Measurements from ENCODE around the gene TRPM4. TPM values are rescaled to one million over a fixed set of nuclear protein-coding genes. Genes with fewer than 3 reads are reported as not detected.

Gene TRPM4
- total and polyA plus RNA-seq, 10 donors = 3.3 to 28.7 (median 11.9) TPM

GRCh38 chr19:49229416-49229815, 71.8 kb downstream of the TRPM4 start:
- Histone ChIP-seq H3K4me3 (no peak overlapping the region), H3K9me3 (no peaks in the 10 kb centered on the region), H3K27me3 (replicated peaks in 1 of 7) (peaks cover 0 to 14% (median 5%) of the 10 kb centered on the region in 7 donors), H3K36me3 (no peaks in the 10 kb centered on the region), H3K4me1 (peaks cover 0 to 24% (median 7%) of the 10 kb centered on the region in 6 donors), H3K27ac (no peak overlapping the region)
- TF ChIP-seq POLR2A (IDR thresholded peaks at IDR 0.05) (no peak), POLR2AphosphoS5 (IDR thresholded peaks at IDR 0.05) (no peak), CTCF (IDR thresholded peaks at IDR 0.05 in 8 of 11, conservative IDR thresholded peaks at IDR 0.05 in 3 of 11) (no peak)
- DNase-seq = no peak
- WGBS, 5 donors = 78 to 92% (median 90%) methylated on average over 3 of the region's 3 CpGs
- intact Hi-C loops (cut with DNase I; ENCODE audit: low total_unique reads) = no loop called here

- Histone ChIP-seq H3K4me3 (no peak overlapping the region), H3K36me3 (no peaks in the 10 kb centered on the region), H3K27me3 (replicated peaks in 1 of 7) (no peaks in the 10 kb centered on the region), H3K9me3 (no peaks in the 10 kb centered on the region), H3K4me1 (peaks cover 0 to 11% (median 0%) of the 10 kb centered on the region in 6 donors), H3K27ac (no peak overlapping the region)
- DNase-seq = no peak
- TF ChIP-seq POLR2A (IDR thresholded peaks at IDR 0.05) (no peak), POLR2AphosphoS5 (IDR thresholded peaks at IDR 0.05) (no peak), CTCF (IDR thresholded peaks at IDR 0.05 in 8 of 11, conservative IDR thresholded peaks at IDR 0.05 in 3 of 11) (no peak)
- intact Hi-C loops (cut with DNase I; ENCODE audit: low total_unique reads) = no loop called here
- WGBS, 5 donors = 56 to 73% (median 62%) methylated on average over 7 of the region's 7 CpGs
These were observed 73.8 kb downstream of the TRPM4 start for GRCh38 chr19:49231389-49231788.

- intact Hi-C loops (cut with DNase I; ENCODE audit: low total_unique reads) = no loop called here
- 53 to 77% (median 63%) methylated on average over 9 of the region's 9 CpGs for WGBS, 5 donors
- H3K9me3 ChIP-seq = no peaks in the 10 kb centered on the region
- H3K27me3 ChIP-seq (replicated peaks in 1 of 7) = no peaks in the 10 kb centered on the region
- peaks cover 0 to 10% (median 0%) of the 10 kb centered on the region in 6 donors for H3K4me1 ChIP-seq
- H3K4me3 ChIP-seq = no peak overlapping the region
- H3K27ac ChIP-seq = no peak overlapping the region
- no peak for TF ChIP-seq CTCF (IDR thresholded peaks at IDR 0.05 in 8 of 11, conservative IDR thresholded peaks at IDR 0.05 in 3 of 11)
- no peak for TF ChIP-seq POLR2AphosphoS5 (IDR thresholded peaks at IDR 0.05)
- TF ChIP-seq POLR2A (IDR thresholded peaks at IDR 0.05) = no peak
- no peak for DNase-seq
- no peaks in the 10 kb centered on the region for H3K36me3 ChIP-seq
These were observed 74.2 kb downstream of the TRPM4 start for GRCh38 chr19:49231804-49232203.

- TF ChIP-seq POLR2A (IDR thresholded peaks at IDR 0.05) = no peak
- TF ChIP-seq CTCF (IDR thresholded peaks at IDR 0.05 in 8 of 11, conservative IDR thresholded peaks at IDR 0.05 in 3 of 11) = no peak
- TF ChIP-seq POLR2AphosphoS5 (IDR thresholded peaks at IDR 0.05) = no peak
- intact Hi-C loops (cut with DNase I; ENCODE audit: low total_unique reads) = no loop called here
- Histone ChIP-seq H3K4me3 (no peak overlapping the region), H3K36me3 (no peaks in the 10 kb centered on the region), H3K4me1 (peaks cover 0 to 10% (median 0%) of the 10 kb centered on the region in 6 donors), H3K27me3 (replicated peaks in 1 of 7) (no peaks in the 10 kb centered on the region), H3K9me3 (no peaks in the 10 kb centered on the region), H3K27ac (no peak overlapping the region)
- no peak for DNase-seq
- 75 to 92% (median 85%) methylated on average over 1 of the region's 1 CpG for WGBS, 5 donors
These were observed 75.6 kb downstream of the TRPM4 start for GRCh38 chr19:49233163-49233562.
